Omental fat pad (tissue), 4 donors: ENCODE results near the gene CACNG6. TPM values are rescaled to one million over a fixed set of nuclear protein-coding genes. Genes with fewer than 3 reads are reported as not detected.

Source experiments
- ATAC-seq: fragments of 150-250 bp; one replicate; pipeline ENCODE4 v1.9.1; 2016; ENCODE audit warnings: mild to moderate bottlenecking, moderate library complexity; ENCODE audit not compliant: low FRiP score
- DNase-seq: peaks from one replicate; pipeline ENCODE4 v3.0.0-alpha.2; 2019; ENCODE audit warnings: low spot score
- total RNA-seq, 4 donors: library from RNA; depleted of rRNA; stranded (reverse); fragments of >200 nt; gene quantifications; one replicate each; pipeline ENCODE4 v1.1.0, GENCODE V29; 2016
- TF ChIP-seq, protein P1 (sequence below), 3 donors: fragments of 450-650 bp; IDR thresholded peaks; one replicate each; pipeline ENCODE4 v1.5.1; 2016 to 2017; ENCODE audit warnings: antibody characterized with exemption in 3 of 3, mild to moderate bottlenecking in 3 of 3, moderate library complexity in 2 of 3

Gene CACNG6
- total RNA-seq, 4 donors from 2014 or later, result not detected

- TF ChIP-seq, protein P1, sequence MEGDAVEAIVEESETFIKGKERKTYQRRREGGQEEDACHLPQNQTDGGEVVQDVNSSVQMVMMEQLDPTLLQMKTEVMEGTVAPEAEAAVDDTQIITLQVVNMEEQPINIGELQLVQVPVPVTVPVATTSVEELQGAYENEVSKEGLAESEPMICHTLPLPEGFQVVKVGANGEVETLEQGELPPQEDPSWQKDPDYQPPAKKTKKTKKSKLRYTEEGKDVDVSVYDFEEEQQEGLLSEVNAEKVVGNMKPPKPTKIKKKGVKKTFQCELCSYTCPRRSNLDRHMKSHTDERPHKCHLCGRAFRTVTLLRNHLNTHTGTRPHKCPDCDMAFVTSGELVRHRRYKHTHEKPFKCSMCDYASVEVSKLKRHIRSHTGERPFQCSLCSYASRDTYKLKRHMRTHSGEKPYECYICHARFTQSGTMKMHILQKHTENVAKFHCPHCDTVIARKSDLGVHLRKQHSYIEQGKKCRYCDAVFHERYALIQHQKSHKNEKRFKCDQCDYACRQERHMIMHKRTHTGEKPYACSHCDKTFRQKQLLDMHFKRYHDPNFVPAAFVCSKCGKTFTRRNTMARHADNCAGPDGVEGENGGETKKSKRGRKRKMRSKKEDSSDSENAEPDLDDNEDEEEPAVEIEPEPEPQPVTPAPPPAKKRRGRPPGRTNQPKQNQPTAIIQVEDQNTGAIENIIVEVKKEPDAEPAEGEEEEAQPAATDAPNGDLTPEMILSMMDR (IDR thresholded peaks at IDR 0.05), result no peak
- no peak for DNase-seq
- no peak for ATAC-seq
Observed at GRCh38 chr19:53988981-53989380, 2.5 kb upstream of the CACNG6 start.

DNA sequence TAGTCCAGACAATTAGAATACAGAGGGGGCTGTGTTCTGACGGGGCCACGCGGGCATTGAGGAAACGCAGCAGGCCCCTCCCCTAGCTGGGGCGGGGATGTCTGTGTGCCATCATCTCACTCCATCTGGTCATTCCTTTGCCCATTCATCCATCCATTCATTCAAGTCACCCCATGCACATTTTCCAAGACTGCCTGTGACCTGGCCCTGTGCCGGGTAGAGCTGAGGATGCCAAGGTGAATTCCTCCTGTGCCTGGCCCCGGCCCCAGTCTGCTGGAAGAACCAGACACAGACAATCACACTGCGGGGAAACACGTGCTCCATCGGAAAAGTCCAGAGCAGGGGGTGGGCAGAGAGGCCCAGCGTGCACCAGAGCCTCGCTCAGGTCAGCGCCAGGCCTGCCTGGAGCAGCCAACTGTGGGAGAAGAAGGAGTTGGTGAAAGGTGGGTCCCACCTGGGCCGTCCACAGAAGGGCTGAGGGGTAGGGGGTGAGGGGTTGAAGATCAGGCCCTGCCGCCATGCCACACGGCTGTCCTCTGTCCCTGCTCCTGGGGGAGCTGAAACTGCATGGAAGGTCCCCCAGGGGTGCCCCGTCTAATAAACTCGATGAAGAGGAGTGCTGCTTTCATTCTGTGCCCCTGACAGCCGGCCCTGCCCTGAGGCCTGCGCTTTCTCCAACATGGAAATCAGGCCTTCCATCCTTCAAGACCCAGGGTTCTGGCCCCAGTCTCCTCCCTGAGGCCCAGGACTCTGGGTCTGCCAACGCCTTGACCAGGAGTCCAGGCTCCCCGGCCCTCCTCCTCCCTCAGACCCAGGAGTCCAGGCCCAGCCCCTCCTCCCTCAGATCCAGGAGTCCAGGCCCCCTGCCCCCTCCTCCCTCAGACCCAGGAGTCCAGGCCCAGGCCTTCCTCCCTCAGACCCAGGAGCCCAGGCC lies 1.6 kb upstream of the CACNG6 start:
- TF ChIP-seq, protein P1 (IDR thresholded peaks at IDR 0.05), result no peak
- ATAC-seq, result no peak
- no peak for DNase-seq

DNA sequence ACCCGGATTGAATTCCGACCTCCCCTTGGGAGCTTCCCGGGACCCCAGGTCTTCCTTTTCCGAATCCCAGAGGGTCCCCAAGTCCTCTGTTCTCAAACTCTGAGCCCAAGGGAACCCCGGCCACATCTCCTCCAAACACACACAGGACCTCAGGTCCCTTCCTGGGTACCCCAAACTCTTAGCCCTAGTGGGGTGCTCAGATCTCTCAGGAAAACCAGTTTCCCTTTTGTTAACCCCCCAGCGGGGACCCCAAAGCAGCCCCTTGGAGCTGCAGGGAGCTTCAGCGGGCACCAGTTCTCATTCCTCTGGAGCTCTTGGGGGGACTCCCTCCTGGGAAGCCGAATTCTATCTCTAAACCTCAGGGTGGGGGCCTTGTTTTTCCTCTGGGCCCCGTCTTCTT lies 774 bp downstream of the CACNG6 start:
- ATAC-seq (no peak), DNase-seq (no peak)
- TF ChIP-seq, protein P1 (IDR thresholded peaks at IDR 0.05), result no peak

GRCh38 chr19:53992815-53993214 lies 1.4 kb downstream of the CACNG6 start:
- no peak for DNase-seq
- TF ChIP-seq, protein P1 (IDR thresholded peaks at IDR 0.05), result no peak
- no peak for ATAC-seq

- TF ChIP-seq, protein P1 (IDR thresholded peaks at IDR 0.05), result no peak
- ATAC-seq (no peak), DNase-seq (no peak)
Observed at GRCh38 chr19:53993448-53993847, 2.0 kb downstream of the CACNG6 start.

- no peak for ATAC-seq
- no peak for DNase-seq
- TF ChIP-seq, protein P1 (IDR thresholded peaks at IDR 0.05), result no peak
Observed at GRCh38 chr19:53994811-53995210, 3.4 kb downstream of the CACNG6 start.

- ATAC-seq, result no peak
- TF ChIP-seq, protein P1 (IDR thresholded peaks at IDR 0.05), result no peak
- DNase-seq, result no peak
Observed at GRCh38 chr19:53998223-53998622, 6.8 kb downstream of the CACNG6 start.
